SU-DHL-6 (cell line): ENCODE measurements around the gene GRM5.

Experiments
- H2AFZ ChIP-seq: fragments of 200-600 bp; sonication (generic); 2 replicates; pipeline ENCODE4 v1.6.1; 2014; ENCODE audit warnings: low read depth, mild to moderate bottlenecking, moderate library complexity, mixed read lengths, antibody characterized with exemption, low read length; ENCODE audit not compliant: severe bottlenecking
- H3F3A ChIP-seq: fragments of 200-600 bp; shearing (Covaris generic); 2 replicates; pipeline ENCODE4 v1.6.0; 2016; ENCODE audit warnings: antibody characterized with exemption, mild to moderate bottlenecking; ENCODE audit not compliant: insufficient read depth
- H3K27ac ChIP-seq: fragments of 200-600 bp; sonication (generic); 2 replicates; pipeline ENCODE4 v1.5.1; 2016; ENCODE audit warnings: low read depth, mild to moderate bottlenecking, low read length, moderate library complexity, mixed read lengths
- H3K27me3 ChIP-seq: fragments of 200-600 bp; sonication (generic), shearing (Covaris generic); 2 replicates; pipeline ENCODE4 v1.6.0; 2014; ENCODE audit warnings: mild to moderate bottlenecking, low read length
- H3K36me3 ChIP-seq: fragments of 200-600 bp; sonication (generic); 2 replicates; pipeline ENCODE4 v1.6.1; 2014; ENCODE audit warnings: mild to moderate bottlenecking, low read length, mixed read lengths
- H3K4me2 ChIP-seq: fragments of 300-600, 200-600 bp; shearing (Covaris generic), sonication (generic); 2 replicates; pipeline ENCODE4 v1.6.0; 2014; ENCODE audit warnings: low read length, low read depth, mild to moderate bottlenecking; ENCODE audit not compliant: poor library complexity, severe bottlenecking
- H3K4me3 ChIP-seq: fragments of 200-600 bp; sonication (generic); 2 replicates; pipeline ENCODE4 v1.5.1; 2014; ENCODE audit warnings: antibody characterized with exemption, low read length, mild to moderate bottlenecking, mixed read lengths; ENCODE audit not compliant: insufficient read depth, poor library complexity, severe bottlenecking
- H3K79me2 ChIP-seq: fragments of 200-600 bp; sonication (generic); 2 replicates; pipeline ENCODE4 v1.6.1; 2014; ENCODE audit warnings: mild to moderate bottlenecking, low read length, moderate library complexity; ENCODE audit not compliant: insufficient read depth
- H3K9ac ChIP-seq: fragments of 200-600 bp; sonication (generic); 2 replicates; pipeline ENCODE4 v1.7.0; 2014; ENCODE audit warnings: mild to moderate bottlenecking, low read length
- H3K9me2 ChIP-seq: fragments of 200-600 bp; sonication (generic); replicated peaks from 2 replicates; pipeline ENCODE4 v1.6.1; 2014; ENCODE audit warnings: low read length; ENCODE audit not compliant: insufficient read depth
- H3K9me3 ChIP-seq: fragments of 200-600 bp; sonication (generic); 2 replicates; pipeline ENCODE4 v1.6.1; 2014; ENCODE audit warnings: low read length, mixed read lengths; ENCODE audit not compliant: insufficient read depth
- H4K20me1 ChIP-seq: fragments of 200-600 bp; sonication (generic); 2 replicates; pipeline ENCODE4 v1.6.1; 2014; ENCODE audit warnings: low read depth, mild to moderate bottlenecking, antibody characterized with exemption, low read length, moderate library complexity, mixed read lengths
- EZH2phosphoT487 ChIP-seq: fragments of 200-600 bp; sonication (generic), shearing (Covaris generic); conservative IDR thresholded peaks from 2 replicates; pipeline ENCODE4 v1.6.1; 2018; ENCODE audit warnings: mild to moderate bottlenecking, antibody characterized with exemption, low read length, moderate library complexity, mixed read lengths
- TF ChIP-seq, protein P1 (sequence below): fragments of 200-600 bp; sonication (generic); IDR thresholded peaks from one replicate; pipeline ENCODE4 v1.5.1; 2017; ENCODE audit warnings: antibody characterized with exemption, mild to moderate bottlenecking, low read length, moderate library complexity; ENCODE audit not compliant: insufficient read depth, poor library complexity, severe bottlenecking

The GRM5 gene

DNA sequence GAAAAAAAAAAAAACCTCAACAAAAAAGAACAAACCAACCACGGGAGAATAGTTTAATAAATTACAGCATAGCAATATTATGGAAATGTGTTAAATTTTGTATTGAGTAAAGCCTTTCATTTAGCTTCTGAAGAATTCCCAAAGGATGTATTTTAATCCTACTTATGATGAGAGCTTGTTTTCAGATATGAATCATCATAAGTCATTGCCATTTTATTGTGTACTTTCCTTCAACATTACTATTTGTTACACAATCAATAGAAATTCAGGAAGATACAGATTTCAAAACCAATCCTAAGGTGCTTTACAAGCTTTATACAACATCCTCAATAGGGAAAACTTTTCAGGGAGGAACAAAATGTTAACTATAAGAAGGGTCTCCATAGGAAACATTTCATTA is 527.7 kb downstream of the GRM5 start:
- no peaks in the 10 kb centered on the region for H3K9me3 ChIP-seq
- H4K20me1 ChIP-seq, result no peaks in the 10 kb centered on the region
- no peaks in the 10 kb centered on the region for H3K79me2 ChIP-seq
- H3K4me2 ChIP-seq, result no peak overlapping the region
- H3F3A ChIP-seq, result no peaks in the 10 kb centered on the region
- no peak overlapping the region for H3K27ac ChIP-seq
- no peaks in the 10 kb centered on the region for H3K9me2 ChIP-seq
- H3K27me3 ChIP-seq, result no peaks in the 10 kb centered on the region
- H3K4me3 ChIP-seq, result no peak overlapping the region
- H2AFZ ChIP-seq, result no peak overlapping the region
- no peaks in the 10 kb centered on the region for H3K36me3 ChIP-seq
- TF ChIP-seq, protein P1, sequence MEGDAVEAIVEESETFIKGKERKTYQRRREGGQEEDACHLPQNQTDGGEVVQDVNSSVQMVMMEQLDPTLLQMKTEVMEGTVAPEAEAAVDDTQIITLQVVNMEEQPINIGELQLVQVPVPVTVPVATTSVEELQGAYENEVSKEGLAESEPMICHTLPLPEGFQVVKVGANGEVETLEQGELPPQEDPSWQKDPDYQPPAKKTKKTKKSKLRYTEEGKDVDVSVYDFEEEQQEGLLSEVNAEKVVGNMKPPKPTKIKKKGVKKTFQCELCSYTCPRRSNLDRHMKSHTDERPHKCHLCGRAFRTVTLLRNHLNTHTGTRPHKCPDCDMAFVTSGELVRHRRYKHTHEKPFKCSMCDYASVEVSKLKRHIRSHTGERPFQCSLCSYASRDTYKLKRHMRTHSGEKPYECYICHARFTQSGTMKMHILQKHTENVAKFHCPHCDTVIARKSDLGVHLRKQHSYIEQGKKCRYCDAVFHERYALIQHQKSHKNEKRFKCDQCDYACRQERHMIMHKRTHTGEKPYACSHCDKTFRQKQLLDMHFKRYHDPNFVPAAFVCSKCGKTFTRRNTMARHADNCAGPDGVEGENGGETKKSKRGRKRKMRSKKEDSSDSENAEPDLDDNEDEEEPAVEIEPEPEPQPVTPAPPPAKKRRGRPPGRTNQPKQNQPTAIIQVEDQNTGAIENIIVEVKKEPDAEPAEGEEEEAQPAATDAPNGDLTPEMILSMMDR, result no peak
- TF ChIP-seq EZH2phosphoT487, result no peak
- no peak overlapping the region for H3K9ac ChIP-seq

DNA sequence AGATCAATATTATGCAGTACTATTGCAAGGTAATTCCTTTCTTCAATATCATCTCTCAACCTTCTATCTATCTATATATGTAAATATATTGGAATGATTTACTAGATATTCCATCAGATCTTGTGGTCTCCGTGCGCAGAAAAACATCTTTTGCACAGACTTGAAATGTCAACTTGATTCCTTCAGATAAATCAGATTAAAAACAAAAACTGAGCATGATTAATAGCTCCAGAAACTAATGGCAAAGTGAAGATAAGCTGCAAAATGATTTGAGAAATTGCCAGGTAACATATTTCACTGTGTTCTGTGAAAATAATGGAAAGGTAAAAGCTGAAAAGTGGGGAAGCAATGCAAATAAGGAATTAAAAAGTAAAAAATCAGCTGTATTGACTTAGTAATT is 528.2 kb downstream of the GRM5 start:
- Histone ChIP-seq H3K9ac (no peak overlapping the region), H3F3A (no peaks in the 10 kb centered on the region), H3K27ac (no peak overlapping the region), H3K9me3 (no peaks in the 10 kb centered on the region), H2AFZ (no peak overlapping the region), H3K36me3 (no peaks in the 10 kb centered on the region), H3K79me2 (no peaks in the 10 kb centered on the region), H3K4me3 (no peak overlapping the region), H3K9me2 (no peaks in the 10 kb centered on the region), H4K20me1 (no peaks in the 10 kb centered on the region), H3K27me3 (no peaks in the 10 kb centered on the region), H3K4me2 (no peak overlapping the region)
- TF ChIP-seq EZH2phosphoT487, result no peak
- TF ChIP-seq, protein P1, result no peak

DNA sequence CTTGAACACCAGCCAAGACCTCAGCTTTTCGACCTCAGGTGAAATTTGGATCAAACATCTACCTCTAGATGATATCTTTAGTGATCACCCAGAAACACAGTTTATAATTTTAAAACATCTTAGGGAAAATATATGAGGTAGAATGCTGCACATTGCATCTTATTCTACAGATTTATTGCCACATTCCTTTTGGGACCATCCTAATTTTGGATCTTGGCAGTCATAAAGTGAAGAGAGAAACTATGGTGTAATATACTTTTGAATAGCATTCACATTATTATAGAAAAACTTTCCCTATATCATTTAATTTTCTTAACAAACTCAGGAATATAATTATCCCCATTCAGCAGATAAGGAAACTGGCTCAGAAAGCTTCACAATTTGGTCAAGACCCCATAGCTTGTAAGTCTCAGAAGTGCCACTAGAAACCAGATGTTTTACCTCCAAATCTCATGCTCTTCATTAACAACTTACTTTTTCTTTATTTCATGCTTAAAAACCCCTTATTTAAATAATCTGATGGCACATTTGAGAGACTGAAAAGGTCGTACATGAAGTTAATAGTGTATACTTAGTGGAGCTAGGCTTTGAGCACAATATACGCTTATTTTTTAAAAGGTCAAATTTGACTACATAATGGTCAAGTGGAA is 529.0 kb downstream of the GRM5 start:
- H3K9me3 ChIP-seq, result no peaks in the 10 kb centered on the region

More for the DNA sequence above, 529.0 kb downstream of the GRM5 start:
- Histone ChIP-seq H3F3A (no peaks in the 10 kb centered on the region), H3K27ac (no peak overlapping the region), H3K79me2 (no peaks in the 10 kb centered on the region), H3K9ac (no peak overlapping the region), H3K9me2 (no peaks in the 10 kb centered on the region), H4K20me1 (no peaks in the 10 kb centered on the region), H2AFZ (no peak overlapping the region), H3K4me2 (no peak overlapping the region), H3K36me3 (no peaks in the 10 kb centered on the region), H3K4me3 (no peak overlapping the region), H3K27me3 (no peaks in the 10 kb centered on the region)
- TF ChIP-seq, protein P1, result no peak
- TF ChIP-seq EZH2phosphoT487, result no peak
